Measurements from ENCODE around the gene PPP2R2D. TPM values are rescaled to one million over a fixed set of nuclear protein-coding genes. Genes with fewer than 3 reads are reported as not detected.
A peak's percentile ranks its signal among the peaks of the same experiment; 100 is the strongest.

The PPP2R2D gene
- total RNA-seq, 1 experiment from 2014 or later, result 33.2 TPM

- peak overlapping the region; percentile 58 for H3K27ac Mint-ChIP-seq
- peaks cover 38% of the 10 kb centered on the region for H3K36me3 Mint-ChIP-seq
- peak overlapping the region; percentile 78 for H3K4me3 Mint-ChIP-seq
- ChIA-PET POLR2A (no interaction called here), CTCF (interaction anchor here (1.6 kb wide), 1 partner anchor 44 kb away, joined by 11 read pairs; no protein-coding TSS in a partner anchor)
- H3K27me3 Mint-ChIP-seq (ENCODE audit: low read depth), result peaks cover 20% of the 10 kb centered on the region
- ATAC-seq (no peak), DNase-seq (ENCODE audit: low spot score) (no peak)
- H3K4me1 Mint-ChIP-seq, result peaks cover 54% of the 10 kb centered on the region
- peaks cover 3% of the 10 kb centered on the region; the same call in 1 of the 2 replicates for H3K9me3 Mint-ChIP-seq
- TF ChIP-seq ZBTB21 (CRISPR knock-in tag; IDR thresholded peaks at IDR 0.05; ENCODE audit: borderline replicate concordance) (no peak), ZNF423 (CRISPR knock-in tag; IDR thresholded peaks at IDR 0.05) (no peak), HMGXB4 (CRISPR knock-in tag; IDR thresholded peaks at IDR 0.05) (no peak), PRDM15 (CRISPR knock-in tag; IDR thresholded peaks at IDR 0.05) (no peak), ZNF671 (CRISPR knock-in tag; IDR thresholded peaks at IDR 0.05) (no peak), RORB (CRISPR knock-in tag; IDR thresholded peaks at IDR 0.05) (no peak), FOXP1 (CRISPR knock-in tag; IDR thresholded peaks at IDR 0.05; ENCODE audit: borderline replicate concordance) (no peak), NR3C1 (CRISPR knock-in tag; conservative IDR thresholded peaks at IDR 0.05; ENCODE audit: low read depth) (no peak), CDX4 (CRISPR knock-in tag; IDR thresholded peaks at IDR 0.05; ENCODE audit: borderline replicate concordance) (no peak), TCF7 (CRISPR knock-in tag; IDR thresholded peaks at IDR 0.05; ENCODE audit: low read depth) (no peak), ERG (CRISPR knock-in tag; IDR thresholded peaks at IDR 0.05) (no peak), AFF4 (CRISPR knock-in tag; IDR thresholded peaks at IDR 0.05; ENCODE audit: borderline replicate concordance) (no peak), MXD4 (CRISPR knock-in tag; IDR thresholded peaks at IDR 0.05; ENCODE audit: borderline replicate concordance) (no peak), E2F4 (CRISPR knock-in tag; IDR thresholded peaks at IDR 0.05; ENCODE audit: borderline replicate concordance, low read depth) (no peak)
Observed at GRCh38 chr10:131979336-131979735, 78.5 kb downstream of the PPP2R2D start.

Measured in WTC11 (cell line).